ENCODE measurements around the gene CRIP2. TPM values are rescaled to one million over a fixed set of nuclear protein-coding genes. Genes with fewer than 3 reads are reported as not detected.

CRIP2 gene
- total and polyA plus RNA-seq, 10 of the 15 experiments (the other 5 are each of a cell fraction or from before 2014, with no cell fraction given), result 0.04 to 0.62 (median 0.37) TPM; not detected in 5

GRCh38 chr14:105458571-105458970 lies 16.1 kb upstream of the CRIP2 start (continued):
- TF ChIP-seq JUNB (IDR thresholded peaks at IDR 0.05), result no peak
- no peak for TF ChIP-seq TCF12 (IDR thresholded peaks at IDR 0.05; ENCODE audit: low read depth, low read length)
- TF ChIP-seq MLLT1 (IDR thresholded peaks at IDR 0.05), result no peak
- TF ChIP-seq SP1 (IDR thresholded peaks at IDR 0.05; ENCODE audit: low read depth, low read length), result no peak
- TF ChIP-seq ZBTB33 (IDR thresholded peaks at IDR 0.05), result no peak
- no peak for TF ChIP-seq HCFC1 (IDR thresholded peaks at IDR 0.05; ENCODE audit: low read length)
- TF ChIP-seq ASH2L (IDR thresholded peaks at IDR 0.05; ENCODE audit: borderline replicate concordance, low read depth), result no peak
- no peak for TF ChIP-seq IRF4 (IDR thresholded peaks at IDR 0.05; ENCODE audit: low read depth, low read length)
- TF ChIP-seq SREBF2 (IDR thresholded peaks at IDR 0.05; ENCODE audit: low read length), result no peak
- TF ChIP-seq HDAC6 (IDR thresholded peaks at IDR 0.05; ENCODE audit: unreplicated experiment), result no peak

- RAD21 ChIA-PET (ENCODE audit: unreplicated experiment), result no interaction called here
- DNase-seq (ENCODE audit: low read depth, low spot score), result no peak
- POLR2A ChIA-PET, result no interaction called here
- Histone ChIP-seq H2AFZ (ENCODE audit: control insufficient read depth, low read depth, low read length) (no peak overlapping the region), H3K4me3 (no peak overlapping the region), H3K79me2 (ENCODE audit: control insufficient read depth, insufficient read depth, low read length) (no peaks in the 10 kb centered on the region), H3K4me2 (ENCODE audit: control insufficient read depth, insufficient read depth) (no peak overlapping the region), H3K4me1 (ENCODE audit: control insufficient read depth, insufficient read depth, low read length) (no peaks in the 10 kb centered on the region), H3K9me3 (replicated peaks; ENCODE audit: control insufficient read depth, insufficient read depth, low read length) (no peaks in the 10 kb centered on the region), H3K36me3 (ENCODE audit: control insufficient read depth in 2 of 2, insufficient read depth in 2 of 2, low read length in 1 of 2) (peaks cover 0 to 34% of the 10 kb centered on the region in 2 experiments; a peak in 3 of 4 replicates), H3K9ac (ENCODE audit: control insufficient read depth, insufficient read depth, low read length) (no peak overlapping the region), H3K27ac (ENCODE audit: control insufficient read depth, insufficient read depth) (no peak overlapping the region), H3K27me3 (replicated peaks in 1 of 2; ENCODE audit: control insufficient read depth in 2 of 2, insufficient read depth in 2 of 2, low read length in 1 of 2) (no peaks in the 10 kb centered on the region), H4K20me1 (ENCODE audit: control insufficient read depth, insufficient read depth) (no peaks in the 10 kb centered on the region; the same call in 1 of the 2 replicates)
- FAIRE-seq, result no peak
- TF ChIP-seq RB1 (IDR thresholded peaks at IDR 0.05; ENCODE audit: borderline replicate concordance) (no peak), CEBPB (IDR thresholded peaks at IDR 0.05; ENCODE audit: borderline replicate concordance in 1 of 2, low read depth in 2 of 2, low read length in 2 of 2) (no peak), HDGF (IDR thresholded peaks at IDR 0.05) (no peak), RCOR1 (conservative IDR thresholded peaks at IDR 0.05; ENCODE audit: low read depth, low read length) (no peak), RELA (IDR thresholded peaks at IDR 0.05; ENCODE audit: borderline replicate concordance, partially characterized antibody) (no peak), SIN3A (IDR thresholded peaks at IDR 0.05; ENCODE audit: low read depth, low read length) (no peak), CREM (IDR thresholded peaks at IDR 0.05; ENCODE audit: low read depth) (no peak), NFYA (IDR thresholded peaks at IDR 0.05; ENCODE audit: borderline replicate concordance, low read depth, low read length) (no peak)
- TF ChIP-seq, protein P1, sequence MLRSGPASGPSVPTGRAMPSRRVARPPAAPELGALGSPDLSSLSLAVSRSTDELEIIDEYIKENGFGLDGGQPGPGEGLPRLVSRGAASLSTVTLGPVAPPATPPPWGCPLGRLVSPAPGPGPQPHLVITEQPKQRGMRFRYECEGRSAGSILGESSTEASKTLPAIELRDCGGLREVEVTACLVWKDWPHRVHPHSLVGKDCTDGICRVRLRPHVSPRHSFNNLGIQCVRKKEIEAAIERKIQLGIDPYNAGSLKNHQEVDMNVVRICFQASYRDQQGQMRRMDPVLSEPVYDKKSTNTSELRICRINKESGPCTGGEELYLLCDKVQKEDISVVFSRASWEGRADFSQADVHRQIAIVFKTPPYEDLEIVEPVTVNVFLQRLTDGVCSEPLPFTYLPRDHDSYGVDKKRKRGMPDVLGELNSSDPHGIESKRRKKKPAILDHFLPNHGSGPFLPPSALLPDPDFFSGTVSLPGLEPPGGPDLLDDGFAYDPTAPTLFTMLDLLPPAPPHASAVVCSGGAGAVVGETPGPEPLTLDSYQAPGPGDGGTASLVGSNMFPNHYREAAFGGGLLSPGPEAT (IDR thresholded peaks at IDR 0.05; ENCODE audit: low read depth), result no peak
- intact Hi-C loops (cut with micrococcal nuclease; ENCODE audit: unreplicated experiment) (no loop called here), in situ Hi-C loops (cut with MboI) (no loop called here)
- CTCF ChIA-PET, result no interaction called here
- BruUV-seq (replicated peaks), result no TSS peak
- SMC1A ChIA-PET (ENCODE audit: uncharacterized antibody, unreplicated experiment), result no interaction called here
- WGBS (ENCODE audit: insufficient coverage, insufficient replicate concordance, low lambda C conversion rate, missing lambda C conversion rate), result 62% methylated on average over 17 of the region's 17 CpGs
- no peak for ATAC-seq
Measured at GRCh38 chr14:105460116-105460515, 14.5 kb upstream of the CRIP2 start.
